HL-60 (cell line): ENCODE data around the gene NDNF.

Source experiments
- CTCF ChIP-seq: IDR thresholded peaks from one replicate; pipeline ENCODE4 v1.5.1; 2011; ENCODE audit warnings: low read length, control low read depth, inconsistent platforms; ENCODE audit not compliant: insufficient read depth
- GABPA ChIP-seq: IDR thresholded peaks from 2 replicates; pipeline ENCODE4 v1.6.1; 2012; ENCODE audit warnings: low read depth
- POLR2AphosphoS5 ChIP-seq: IDR thresholded peaks from 2 replicates; pipeline ENCODE4 v1.6.1; 2012; ENCODE audit warnings: low read depth
- REST ChIP-seq: IDR thresholded peaks from 2 replicates; pipeline ENCODE4 v1.6.1; 2012; ENCODE audit warnings: low read depth; ENCODE audit not compliant: insufficient replicate concordance

- no peak for TF ChIP-seq CTCF
- TF ChIP-seq REST = no peak
- no peak for TF ChIP-seq POLR2AphosphoS5
- no peak for TF ChIP-seq GABPA
These were observed 685 bp upstream of the NDNF start for GRCh38 chr4:121073004-121073435.
